HL-60/S4 (cell line): Measurements from ENCODE around the gene SLC35B4.
"Not testable (repeated sequence)": the region's sequence is repeated elsewhere in the genome, so short reads cannot be mapped to it uniquely, and the experiment has no call there.

Experiments used
- in situ Hi-C: fragments of 300-500 bp; cut with MboI; formaldehyde crosslinking; loops from 2 replicates; pipeline ENCODE4 v1.14.3; 2022; ENCODE audit warnings: low sequenced_read_pairs

Gene SLC35B4

DNA sequence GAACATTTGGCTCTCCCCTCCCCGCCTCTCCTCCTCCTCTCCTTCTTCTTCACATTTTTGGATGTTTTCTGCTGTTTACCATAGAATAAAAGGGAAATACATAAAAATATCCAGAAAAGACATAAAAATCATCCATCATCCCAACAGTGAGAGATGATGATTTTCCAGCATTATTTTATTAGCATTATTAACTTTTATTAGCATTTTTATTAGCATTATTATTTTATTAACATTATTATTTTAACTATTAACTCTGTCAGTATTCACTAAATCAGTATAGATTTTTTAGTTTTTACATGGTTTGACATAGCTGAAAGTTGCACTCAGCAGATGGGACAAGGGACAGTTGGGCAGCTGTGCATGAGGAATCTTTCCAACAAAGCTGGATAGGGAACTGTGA is 16.2 kb upstream of the SLC35B4 start:
- in situ Hi-C loops: no loop called here

DNA sequence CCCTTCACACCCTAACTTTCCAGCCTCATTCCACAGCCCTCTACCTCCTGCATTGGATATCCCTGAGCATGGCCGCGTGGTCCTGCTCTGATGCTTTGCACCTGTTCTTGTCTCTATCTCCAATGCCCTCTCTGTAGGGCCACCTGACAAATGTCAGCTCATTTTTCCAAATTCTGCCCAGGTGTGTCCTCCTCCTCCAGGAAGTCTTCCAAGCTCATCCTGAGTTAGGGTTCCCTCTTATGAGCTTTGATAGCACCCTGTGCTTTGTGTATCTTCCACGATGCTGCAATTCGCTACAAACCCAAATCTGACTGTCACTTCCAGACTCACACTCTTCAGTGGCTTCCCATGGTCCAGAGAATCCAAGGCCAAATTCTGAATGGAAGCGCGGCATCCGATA is 14.7 kb upstream of the SLC35B4 start:
- in situ Hi-C loops: no loop called here

DNA sequence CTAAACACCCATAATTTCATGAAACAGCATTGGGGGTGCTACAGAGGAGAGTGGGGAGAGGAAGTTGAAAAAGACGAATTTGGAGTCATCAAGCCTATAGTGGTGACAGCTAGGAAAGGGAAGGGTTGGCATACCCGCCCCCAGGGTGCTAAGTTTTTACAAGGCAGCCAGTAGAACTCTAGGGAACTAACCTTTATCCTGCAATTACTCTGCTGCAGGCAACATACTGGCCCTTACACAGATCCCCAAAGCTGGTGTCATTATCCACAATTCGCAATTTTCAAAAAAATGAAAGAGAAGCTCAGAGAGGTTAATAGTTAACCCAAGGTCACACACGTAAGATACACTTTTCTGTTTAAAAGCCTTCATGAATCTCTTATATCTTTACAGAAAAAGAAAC is 14.2 kb upstream of the SLC35B4 start:
- in situ Hi-C loops: no loop called here

DNA sequence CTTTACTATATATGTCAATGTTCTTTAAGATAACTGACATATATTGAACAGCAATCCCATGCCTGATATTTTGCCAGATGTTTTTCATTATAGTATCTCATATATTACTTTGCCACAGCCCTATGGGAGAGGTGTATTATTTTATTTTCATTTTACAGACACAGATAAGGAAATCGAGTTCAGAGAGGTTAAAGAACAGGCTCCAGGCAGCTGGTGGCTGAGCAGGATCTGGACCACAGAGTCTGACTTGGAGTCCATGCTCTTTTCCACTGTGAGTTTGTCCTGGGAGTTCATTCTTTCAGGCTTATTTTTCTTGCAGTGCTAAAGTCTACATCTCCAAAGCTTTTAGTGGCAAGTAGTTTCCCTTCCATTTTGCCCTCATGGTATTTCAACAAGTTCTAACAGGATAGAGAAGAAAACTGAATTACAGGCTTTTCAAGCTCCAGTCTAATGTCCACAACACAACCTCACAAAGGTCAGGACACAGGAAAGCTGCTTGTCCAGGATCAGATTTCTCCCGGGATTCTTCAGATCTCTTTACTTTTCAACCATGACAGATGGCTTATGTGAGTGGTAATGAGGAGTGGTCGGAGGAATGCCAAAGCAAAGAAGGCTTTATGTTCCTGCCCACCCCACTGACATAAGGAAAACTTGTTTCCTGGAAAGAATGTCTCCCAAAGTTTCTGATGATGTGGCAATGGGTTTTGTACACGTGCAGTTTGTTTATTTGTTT is 13.1 kb upstream of the SLC35B4 start:
- in situ Hi-C loops: no loop called here

DNA sequence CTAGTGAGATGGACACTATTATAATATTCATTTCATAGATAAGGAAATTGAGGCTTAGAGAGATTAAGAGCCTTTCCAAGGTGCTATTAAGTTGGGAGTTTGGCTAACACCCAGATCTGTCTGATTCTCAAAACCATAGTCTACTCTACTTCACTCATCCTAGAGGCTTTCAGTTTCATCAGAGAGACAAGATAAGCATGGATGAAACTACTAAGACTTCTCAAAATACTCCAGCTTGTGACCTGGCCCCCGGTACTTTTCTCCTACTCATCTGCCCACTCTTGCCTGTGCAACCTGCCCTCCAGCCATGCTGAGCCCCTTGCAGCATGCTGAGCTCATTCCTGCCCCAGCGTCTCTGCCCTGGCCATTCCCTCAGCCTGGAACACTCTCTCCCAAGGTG is 12.2 kb upstream of the SLC35B4 start:
- in situ Hi-C loops: no loop called here

DNA sequence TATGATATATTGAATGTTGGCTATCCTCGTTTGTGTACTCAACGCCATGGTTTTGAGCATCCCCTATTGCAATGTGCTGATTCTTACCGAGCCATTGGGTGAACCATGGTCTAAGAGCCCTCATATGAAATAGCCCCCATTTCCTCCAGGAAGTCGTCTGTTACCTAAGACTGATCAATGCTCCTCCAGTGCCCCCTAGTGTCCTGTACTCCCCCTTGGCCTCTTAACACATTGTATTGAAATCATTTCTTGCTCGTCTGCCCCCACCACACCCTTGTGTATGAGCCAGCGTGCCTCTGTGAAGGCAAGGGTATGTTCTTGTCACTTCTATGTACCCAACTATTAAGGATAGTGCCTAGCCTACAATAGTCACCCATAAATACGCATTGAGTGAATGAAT is 11.2 kb upstream of the SLC35B4 start:
- in situ Hi-C loops: no loop called here

DNA sequence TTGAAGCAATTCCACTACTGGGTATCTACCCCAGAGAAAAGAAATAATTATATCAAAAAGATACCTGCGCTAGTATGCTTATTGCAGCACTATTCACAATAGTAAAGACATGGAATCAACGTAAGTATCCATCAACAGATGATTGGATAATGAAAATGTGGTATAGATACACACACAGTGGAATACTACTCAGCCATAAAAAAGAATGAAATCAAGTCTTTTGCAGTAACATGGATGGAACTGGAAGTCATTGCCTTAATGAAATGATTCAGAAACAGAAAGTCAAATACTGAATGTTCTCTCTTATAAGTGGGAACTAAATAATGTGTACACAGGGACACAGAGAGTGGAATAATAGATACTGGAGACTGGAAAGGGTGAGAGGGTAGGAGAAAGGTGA is 7.4 kb upstream of the SLC35B4 start:
- in situ Hi-C loops: no loop called here

DNA sequence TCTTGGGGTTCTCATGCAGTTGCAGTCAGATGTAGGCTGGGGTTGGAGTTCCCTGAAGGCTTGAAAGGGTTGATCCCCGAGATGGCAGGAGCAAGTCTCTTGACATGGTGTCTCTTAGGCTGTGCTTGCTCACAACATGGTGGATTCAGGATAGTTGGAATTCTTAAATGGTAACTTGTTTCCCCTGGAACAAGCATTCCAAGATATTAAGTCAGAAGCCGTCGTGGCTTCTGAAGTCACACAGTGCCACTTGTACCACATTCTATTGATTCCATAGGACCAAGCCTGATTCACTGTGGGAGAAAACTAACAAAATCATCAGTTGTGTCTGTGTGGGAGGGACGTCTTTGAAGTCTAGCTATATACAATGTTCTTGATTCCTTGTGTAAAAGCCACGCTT is 3.5 kb upstream of the SLC35B4 start:
- in situ Hi-C loops: no loop called here

DNA sequence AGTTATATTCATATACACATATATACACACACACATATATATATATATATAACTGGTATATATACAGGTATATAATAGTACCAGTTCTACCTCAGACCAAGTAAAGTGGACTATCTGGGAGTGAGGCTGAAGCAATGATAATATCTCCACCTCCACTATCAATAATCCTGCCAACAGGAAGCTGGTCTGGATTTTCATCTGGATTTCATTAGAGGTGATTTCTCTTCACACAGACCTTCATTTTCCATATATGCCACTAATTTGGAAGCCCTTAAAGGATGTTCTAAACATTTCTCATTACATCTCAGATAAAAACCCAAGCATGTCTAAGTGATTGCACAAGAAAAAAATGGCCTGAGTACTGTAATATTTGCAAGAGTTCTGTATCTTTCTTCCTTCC is 1.7 kb upstream of the SLC35B4 start:
- in situ Hi-C loops: no loop called here

DNA sequence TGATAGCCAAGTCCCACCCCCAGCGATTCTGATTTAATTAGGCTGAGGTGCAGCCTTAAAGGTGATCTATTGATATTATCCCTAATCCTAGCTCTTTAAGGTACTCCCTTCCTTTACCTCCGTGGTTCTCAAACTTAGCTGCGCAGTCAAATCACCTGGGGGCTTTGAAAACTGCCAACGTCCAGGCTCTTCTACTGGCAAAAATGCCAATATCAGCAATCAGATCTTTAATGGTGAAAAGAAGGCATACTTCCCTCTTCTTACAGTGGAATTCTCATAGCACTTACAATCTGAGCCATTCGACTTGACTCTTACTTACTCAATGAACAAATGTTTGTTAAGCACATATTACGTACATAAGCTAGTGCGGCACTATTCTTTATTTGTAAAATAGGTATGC is 704 bp upstream of the SLC35B4 start:
- in situ Hi-C loops: no loop called here

DNA sequence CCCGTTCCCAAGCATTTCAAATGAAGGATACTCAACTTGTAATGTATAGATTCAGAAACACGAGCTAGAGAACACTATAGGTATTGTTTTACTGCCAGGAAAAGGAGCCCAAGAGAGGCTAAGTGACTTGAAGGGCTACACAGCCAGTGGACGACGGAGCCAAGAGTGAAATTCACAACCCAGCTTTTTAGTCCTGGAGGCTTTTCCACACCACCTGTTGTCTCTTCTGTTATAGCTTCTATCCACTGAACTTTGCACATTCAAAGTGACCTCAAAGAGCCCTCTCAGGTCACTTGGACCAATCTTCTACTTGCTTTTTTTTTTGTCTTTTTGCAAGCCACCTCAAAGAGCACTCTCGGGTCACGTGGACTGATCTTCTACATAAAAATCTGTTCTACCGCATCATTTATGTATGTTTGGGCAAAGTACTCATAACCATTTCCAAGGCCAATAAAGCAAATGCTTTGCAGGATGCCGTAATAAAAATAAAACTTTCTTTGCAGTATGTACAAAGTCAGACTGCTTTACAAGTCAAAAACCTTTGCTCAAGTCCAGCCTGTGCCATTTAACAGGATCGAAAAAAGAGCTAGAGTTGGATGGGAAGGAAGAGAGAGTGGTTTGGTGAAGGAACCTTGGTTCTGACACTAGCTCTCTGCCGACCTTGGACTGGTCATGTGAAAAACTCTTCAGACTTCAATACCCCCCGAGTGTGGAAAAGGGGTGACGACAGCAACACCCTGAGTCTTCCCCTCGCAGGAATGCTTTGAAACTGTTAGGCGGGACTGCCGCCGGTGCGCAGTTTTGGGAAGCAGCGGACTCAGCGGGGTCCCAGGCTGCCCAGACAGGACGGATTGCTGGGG is 821 bp downstream of the SLC35B4 start:
- in situ Hi-C loops: no loop called here

DNA sequence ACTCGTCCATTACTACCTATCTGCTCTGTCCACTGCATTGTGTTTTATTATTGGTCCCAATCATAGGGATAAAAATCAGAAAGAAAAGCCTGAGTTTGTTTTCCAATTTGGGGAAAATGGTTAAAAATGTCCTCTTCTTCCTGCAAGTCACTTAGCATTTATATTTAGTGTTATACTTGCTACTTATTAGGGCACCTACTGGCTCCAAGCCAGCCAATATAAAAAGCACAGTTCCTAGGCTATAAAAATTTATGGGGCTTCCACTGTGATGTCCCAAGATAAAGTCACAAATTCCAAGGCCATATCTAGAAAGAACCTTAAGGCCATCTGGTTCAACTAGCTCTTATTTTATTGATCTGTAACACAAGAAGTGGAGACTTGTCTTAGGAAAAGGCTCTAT is 3.2 kb downstream of the SLC35B4 start:
- in situ Hi-C loops: no loop called here

DNA sequence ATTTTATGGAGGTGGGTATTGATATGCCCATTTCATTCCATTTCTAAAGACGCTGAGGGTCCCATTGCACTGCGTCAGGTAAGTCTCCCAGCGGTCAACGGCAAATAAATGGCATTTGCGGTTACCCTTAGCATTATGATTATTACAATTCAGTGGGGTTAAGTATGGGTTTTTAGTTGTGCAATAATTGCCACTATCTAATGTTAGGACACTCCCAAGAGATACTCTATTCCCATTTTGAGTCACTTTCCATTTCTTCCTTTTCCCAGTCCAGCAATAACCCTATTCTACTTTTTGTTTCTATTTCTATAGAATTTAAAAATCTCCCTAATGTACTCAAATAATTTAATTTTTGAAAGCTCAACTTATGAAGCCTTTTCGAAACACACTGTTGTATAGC is 4.0 kb downstream of the SLC35B4 start:
- in situ Hi-C loops: no loop called here

DNA sequence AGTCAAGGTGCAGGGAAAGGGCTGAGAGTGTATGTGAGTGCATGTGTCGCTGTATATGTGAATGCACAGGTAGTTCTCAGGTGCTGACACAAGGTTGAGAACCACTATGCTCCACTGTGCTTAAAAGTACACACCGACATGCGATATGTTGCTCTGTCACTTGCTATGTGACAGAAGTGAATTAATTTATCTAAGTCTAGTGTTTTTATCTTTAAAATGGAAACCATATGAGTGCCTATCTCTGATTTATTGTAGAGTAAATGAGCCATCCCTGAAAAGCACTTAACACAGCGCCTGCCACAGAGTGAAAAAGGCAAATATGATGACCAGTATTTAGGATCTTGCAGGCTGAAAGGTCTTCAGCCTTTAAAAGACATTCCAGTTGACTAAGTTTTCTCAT is 4.9 kb downstream of the SLC35B4 start:
- in situ Hi-C loops: no loop called here

DNA sequence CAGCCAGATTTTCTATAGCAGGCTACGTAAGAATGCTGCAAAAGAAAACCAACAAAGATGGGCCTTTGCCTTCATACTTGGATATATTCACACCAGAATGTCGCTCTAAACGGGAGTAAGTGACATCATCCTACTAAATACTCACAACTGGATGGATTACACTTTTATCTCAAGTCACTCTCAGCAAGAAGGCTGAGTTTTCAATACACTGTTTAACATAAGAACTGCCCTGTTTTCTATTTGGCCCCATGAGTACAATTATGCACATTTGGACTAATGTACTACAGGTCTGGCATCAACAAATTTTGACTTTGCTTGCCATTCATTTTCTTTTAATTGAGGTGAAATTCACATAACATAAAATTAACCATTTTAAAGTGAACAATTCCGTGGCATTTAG is 8.2 kb downstream of the SLC35B4 start:
- in situ Hi-C loops: no loop called here

DNA sequence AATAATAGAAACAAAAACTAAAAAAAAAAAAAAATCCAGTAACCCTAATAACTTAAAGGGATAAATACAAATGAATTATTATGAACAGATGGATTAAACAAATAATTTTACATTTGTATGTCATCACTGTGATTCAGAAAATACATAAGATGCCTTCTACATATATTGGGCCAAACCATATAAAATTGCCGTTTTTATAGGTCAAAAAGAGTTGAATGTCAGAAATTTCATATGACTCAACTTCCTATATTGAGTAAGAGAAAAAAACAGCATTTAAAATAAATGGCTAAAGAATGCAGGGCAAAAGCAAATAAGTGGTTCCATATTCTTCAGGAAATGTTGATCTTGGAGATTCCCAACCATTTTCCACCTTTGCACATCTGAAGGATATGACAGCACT is 9.4 kb downstream of the SLC35B4 start:
- in situ Hi-C loops: no loop called here

DNA sequence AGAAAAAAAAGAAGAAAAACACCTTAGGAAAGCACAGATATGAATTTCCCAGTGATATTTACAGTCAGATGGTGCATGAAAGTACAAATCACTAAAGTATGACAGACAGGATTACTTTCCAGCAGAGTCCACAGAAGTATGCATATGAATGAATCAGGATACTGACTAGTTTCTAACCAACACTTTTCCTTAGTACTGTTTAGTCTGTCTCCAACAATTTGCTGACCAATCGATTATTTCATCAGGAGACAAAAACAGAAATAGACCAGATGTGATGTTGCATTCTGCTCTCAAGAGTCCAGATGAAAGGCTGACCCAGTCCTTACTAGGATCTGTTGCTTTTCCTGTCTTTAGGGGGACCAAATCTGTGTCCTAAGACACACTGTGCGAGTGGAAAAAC is 14.6 kb downstream of the SLC35B4 start:
- in situ Hi-C loops: no loop called here

DNA sequence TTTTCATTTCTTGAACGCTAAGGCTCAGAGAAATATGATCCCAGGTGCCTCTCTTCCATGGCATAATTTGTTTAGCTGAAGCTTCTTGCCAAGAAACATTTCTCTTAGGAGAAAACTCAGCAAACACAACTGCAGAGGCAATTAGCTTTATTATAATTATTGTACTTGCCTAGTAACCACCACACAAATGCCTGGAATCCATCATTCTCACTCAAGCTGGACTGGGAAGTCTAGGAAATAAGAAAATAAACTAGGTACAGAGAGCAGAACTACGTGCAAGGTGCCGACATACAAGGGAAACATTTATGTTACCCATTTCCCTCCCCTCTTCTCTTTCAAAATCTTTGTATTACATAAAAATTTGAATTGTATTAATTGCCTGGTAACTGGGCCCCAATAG is 15.1 kb downstream of the SLC35B4 start:
- in situ Hi-C loops: no loop called here

DNA sequence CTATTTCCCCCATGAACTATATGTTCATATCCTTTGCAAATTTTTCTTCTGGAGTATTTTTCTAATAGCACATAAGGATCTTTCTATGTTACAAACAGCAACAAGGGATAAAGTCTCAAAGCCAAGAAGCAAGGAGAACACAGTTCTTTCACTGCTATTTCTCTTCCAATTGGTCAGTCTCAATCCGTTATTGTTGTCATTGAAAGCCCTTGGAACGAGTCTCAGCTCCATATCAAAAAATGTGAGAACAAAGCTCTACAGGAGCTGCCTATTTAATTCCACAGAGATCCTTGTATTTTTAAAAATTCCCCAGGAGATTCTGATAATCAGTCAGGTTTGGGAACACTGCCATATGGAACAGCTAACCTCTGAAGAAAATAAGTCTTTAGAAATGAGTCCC is 15.7 kb downstream of the SLC35B4 start:
- in situ Hi-C loops: no loop called here

DNA sequence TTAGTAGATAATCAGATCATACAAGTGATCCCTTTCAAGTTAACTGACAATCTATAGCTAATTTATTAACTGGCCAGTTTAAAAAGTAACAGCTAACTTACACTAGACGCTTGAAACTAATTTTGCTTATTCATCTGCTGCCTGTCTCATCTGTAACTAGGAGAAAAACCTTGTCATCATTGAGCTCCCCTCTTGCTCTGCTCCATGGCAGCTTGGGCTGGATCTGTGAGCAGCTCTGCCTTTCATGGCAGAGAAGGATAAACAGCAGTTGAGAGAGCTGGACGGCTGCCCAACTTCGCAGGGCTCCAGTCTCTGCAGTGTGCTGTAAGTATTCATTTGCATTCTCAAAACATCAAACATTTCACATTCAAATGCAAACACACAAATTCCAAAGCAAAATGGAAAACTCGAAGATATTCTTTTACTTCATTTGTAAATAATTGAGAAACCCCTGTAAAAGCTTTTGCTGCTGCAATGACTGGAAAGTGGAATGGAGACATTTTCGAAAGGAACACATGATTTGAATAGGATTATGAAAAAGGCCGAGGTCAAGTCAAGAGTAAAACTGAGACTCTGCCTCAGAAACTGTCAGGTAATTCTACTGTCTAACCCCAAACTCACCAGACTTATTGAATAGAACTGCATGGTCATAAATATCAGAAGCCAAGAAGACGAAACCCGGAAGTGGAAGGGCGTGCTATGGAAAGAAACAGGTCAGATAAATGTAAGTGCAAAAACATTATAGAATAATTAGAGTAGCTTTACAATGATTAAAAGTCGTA is 17.6 kb downstream of the SLC35B4 start:
- in situ Hi-C loops: no loop called here

DNA sequence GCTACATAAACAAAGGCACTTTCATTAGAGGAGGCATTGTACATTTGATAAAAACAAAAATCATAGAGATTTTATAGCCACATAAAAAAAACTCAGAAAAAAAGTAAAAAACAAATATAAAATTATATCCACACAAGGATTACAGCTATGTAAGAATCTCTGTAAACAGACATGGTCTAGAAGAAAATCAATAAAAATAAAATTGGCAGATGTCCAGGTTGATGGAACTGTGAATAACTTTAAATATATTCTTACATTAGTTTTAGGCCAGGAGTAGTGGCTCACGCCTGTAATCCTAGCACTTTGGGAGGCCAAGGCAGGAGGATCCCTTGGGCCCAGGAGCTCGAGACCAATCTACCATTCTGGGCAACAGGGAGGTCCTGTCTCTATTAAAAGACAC is 19.2 kb downstream of the SLC35B4 start:
- in situ Hi-C loops: no loop called here

DNA sequence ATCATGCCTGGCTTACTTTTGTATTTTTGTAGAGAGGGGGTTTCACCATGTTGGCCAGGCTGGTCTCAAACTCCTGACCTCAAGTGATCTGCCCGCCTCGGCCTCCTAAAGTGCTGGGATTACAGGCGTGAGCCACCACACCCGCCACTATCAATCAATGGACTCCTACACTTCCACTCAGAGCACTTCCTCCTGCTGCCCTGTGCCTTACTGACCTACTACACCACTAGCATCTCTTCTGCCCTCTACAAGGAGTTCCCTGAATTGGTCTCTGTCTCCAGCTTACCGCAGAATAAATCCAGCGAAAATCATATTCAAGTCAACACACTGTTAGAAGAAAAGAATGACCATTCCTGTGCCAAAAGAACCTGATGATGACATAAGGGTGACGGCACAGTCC is 20.7 kb downstream of the SLC35B4 start:
- in situ Hi-C loops: not testable (repeated sequence)
